PC-3 (cell line): ENCODE results near the gene HOXA6. TPM values are rescaled to one million over a fixed set of nuclear protein-coding genes. Genes with fewer than 3 reads are reported as not detected.
A peak's percentile ranks its signal among the peaks of the same experiment; 100 is the strongest.

ENCODE experiments used
- ATAC-seq: fragments of 200-7000 bp; cut with Tn5 transposase; 2 replicates; pipeline ENCODE4 v1.9.1; 2020; ENCODE audit warnings: mild to moderate bottlenecking, moderate library complexity
- BruUV-seq: library from RNA; stranded (reverse); fragments of 400-500 nt; replicated peaks from 2 replicates; lab custom pipeline; 2021; lab: Mats Ljungman, UMichigan
- CTCF ChIA-PET: fragments of 300-600 bp; sonication (Branson Sonifier 250); formaldehyde crosslinking; loops from one replicate; lab custom pipeline; 2022; ENCODE audit warnings: antibody characterized with exemption; lab: Charles Lee
- POLR2A ChIA-PET: fragments of 300-600 bp; sonication (Branson Sonifier 250); formaldehyde crosslinking; loops from one replicate; lab custom pipeline; 2022; ENCODE audit warnings: antibody characterized with exemption; ENCODE audit not compliant: unreplicated experiment; lab: Charles Lee
- DNase-seq: peaks from one replicate; pipeline ENCODE4 v3.0.0-alpha.2; 2015
- H2AFZ ChIP-seq: fragments of 300-600 bp; sonication (generic); 2 replicates; pipeline ENCODE4 v1.6.0; 2016; ENCODE audit warnings: antibody characterized with exemption, low read length
- H3F3A ChIP-seq: fragments of 300-600 bp; sonication (generic); one replicate; pipeline ENCODE4 v1.6.0; 2017; ENCODE audit warnings: antibody characterized with exemption, low read length, control low read depth, mild to moderate bottlenecking; ENCODE audit not compliant: unreplicated experiment
- H3K27ac ChIP-seq: fragments of 300-600 bp; sonication (generic); 2 replicates; pipeline ENCODE4 v1.5.1; 2016; ENCODE audit warnings: mild to moderate bottlenecking, low read length
- H3K27me3 ChIP-seq: fragments of 300-600 bp; sonication (generic); 2 replicates; pipeline ENCODE4 v1.6.1; 2016; ENCODE audit warnings: low read length, mixed read lengths
- H3K36me3 ChIP-seq: fragments of 300-600 bp; sonication (generic); 2 replicates; pipeline ENCODE4 v1.6.1; 2016; ENCODE audit warnings: low read depth, mixed run types, low read length, mixed read lengths
- H3K4me1 ChIP-seq: fragments of 300-600 bp; sonication (generic); 2 replicates; pipeline ENCODE4 v1.5.1; 2016; ENCODE audit warnings: low read length; ENCODE audit not compliant: insufficient read depth
- H3K4me2 ChIP-seq: fragments of 300-600 bp; sonication (generic); 2 replicates; pipeline ENCODE4 v1.6.0; 2016; ENCODE audit warnings: low read length
- H3K4me3 ChIP-seq: fragments of 300-600 bp; sonication (generic); 2 replicates; pipeline ENCODE4 v1.5.1; 2016; ENCODE audit warnings: mild to moderate bottlenecking, low read length, mixed read lengths
- H3K79me2 ChIP-seq: fragments of 300-600 bp; sonication (generic); 2 replicates; pipeline ENCODE4 v1.6.1; 2017; ENCODE audit warnings: low read length, mixed read lengths
- H3K9ac ChIP-seq: fragments of 300-600 bp; sonication (generic); 2 replicates; pipeline ENCODE4 v1.6.0; 2016; ENCODE audit warnings: mild to moderate bottlenecking, low read length
- H3K9me2 ChIP-seq: fragments of 300-600 bp; sonication (generic); replicated peaks from 2 replicates; pipeline ENCODE4 v1.6.1; 2016; ENCODE audit warnings: mixed run types, low read length, mixed read lengths
- H3K9me3 ChIP-seq: fragments of 300-600 bp; sonication (generic); 2 replicates; pipeline ENCODE4 v1.6.1; 2016; ENCODE audit warnings: low read length, mixed read lengths
- H4K20me1 ChIP-seq: fragments of 300-600 bp; sonication (generic); 2 replicates; pipeline ENCODE4 v1.6.1; 2016; ENCODE audit warnings: low read length, mixed read lengths
- EZH2 ChIP-seq: fragments of 300-600 bp; sonication (generic); IDR thresholded peaks from one replicate; pipeline ENCODE4 v1.6.1; 2017; ENCODE audit warnings: antibody characterized with exemption, mild to moderate bottlenecking, low read length; ENCODE audit not compliant: unreplicated experiment
- EZH2phosphoT487 ChIP-seq: fragments of 300-600 bp; sonication (generic); IDR thresholded peaks from 2 replicates; pipeline ENCODE4 v1.6.1; 2018; ENCODE audit warnings: mild to moderate bottlenecking, antibody characterized with exemption, low read length, borderline replicate concordance
- intact Hi-C: fragments of 100-400 bp; cut with micrococcal nuclease; formaldehyde crosslinking; loops from 2 replicates; pipeline ENCODE4 v1.9.0; 2023
- total RNA-seq: library from RNA; depleted of rRNA; stranded (reverse); fragments of >200 nt; gene quantifications from 2 replicates; pipeline ENCODE4 v1.2.3, GENCODE V29; 2014
- TF ChIP-seq, protein P1 (sequence below): fragments of 300-600 bp; sonication (generic); conservative IDR thresholded peaks from 2 replicates; pipeline ENCODE4 v1.5.1; 2017; ENCODE audit warnings: antibody characterized with exemption, low read depth, mild to moderate bottlenecking, low read length

HOXA6 gene
- total RNA-seq, 1 experiment from 2014 or later = 8.3 TPM

DNA sequence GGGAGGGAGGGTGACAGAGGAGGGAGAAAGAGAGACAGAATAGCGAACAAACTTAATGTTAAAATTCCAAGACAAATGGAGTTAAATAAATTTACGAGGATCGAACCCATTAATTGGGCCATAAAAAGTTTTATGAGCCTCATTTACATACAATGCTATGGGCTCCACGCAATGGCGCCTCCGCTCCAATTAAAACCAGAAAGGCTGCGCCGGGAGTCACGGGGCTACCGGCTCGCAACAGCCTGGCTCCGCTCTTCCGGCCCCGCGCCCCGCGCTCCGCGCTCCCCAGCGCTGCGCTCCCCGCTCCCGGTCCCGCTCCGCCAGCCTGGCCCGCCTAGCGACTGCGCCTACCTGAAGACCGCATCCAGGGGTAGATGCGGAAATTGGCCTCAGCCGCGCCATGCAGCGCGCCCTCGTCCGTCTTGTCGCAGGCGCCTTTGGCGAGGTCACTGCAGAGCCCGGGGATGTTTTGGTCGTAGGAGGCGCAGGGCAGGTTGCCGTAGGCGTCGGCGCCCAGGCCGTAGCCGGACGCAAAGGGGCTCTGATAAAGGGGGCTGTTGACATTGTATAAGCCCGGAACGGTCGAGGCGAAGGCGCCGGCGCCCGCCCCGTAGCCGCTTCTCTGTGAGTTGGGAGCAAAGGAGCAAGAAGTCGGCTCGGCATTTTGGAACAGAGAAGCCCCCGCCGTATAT is 8.4 kb upstream of the HOXA6 start:
- intact Hi-C loops = no loop called here
- TF ChIP-seq, protein P1, sequence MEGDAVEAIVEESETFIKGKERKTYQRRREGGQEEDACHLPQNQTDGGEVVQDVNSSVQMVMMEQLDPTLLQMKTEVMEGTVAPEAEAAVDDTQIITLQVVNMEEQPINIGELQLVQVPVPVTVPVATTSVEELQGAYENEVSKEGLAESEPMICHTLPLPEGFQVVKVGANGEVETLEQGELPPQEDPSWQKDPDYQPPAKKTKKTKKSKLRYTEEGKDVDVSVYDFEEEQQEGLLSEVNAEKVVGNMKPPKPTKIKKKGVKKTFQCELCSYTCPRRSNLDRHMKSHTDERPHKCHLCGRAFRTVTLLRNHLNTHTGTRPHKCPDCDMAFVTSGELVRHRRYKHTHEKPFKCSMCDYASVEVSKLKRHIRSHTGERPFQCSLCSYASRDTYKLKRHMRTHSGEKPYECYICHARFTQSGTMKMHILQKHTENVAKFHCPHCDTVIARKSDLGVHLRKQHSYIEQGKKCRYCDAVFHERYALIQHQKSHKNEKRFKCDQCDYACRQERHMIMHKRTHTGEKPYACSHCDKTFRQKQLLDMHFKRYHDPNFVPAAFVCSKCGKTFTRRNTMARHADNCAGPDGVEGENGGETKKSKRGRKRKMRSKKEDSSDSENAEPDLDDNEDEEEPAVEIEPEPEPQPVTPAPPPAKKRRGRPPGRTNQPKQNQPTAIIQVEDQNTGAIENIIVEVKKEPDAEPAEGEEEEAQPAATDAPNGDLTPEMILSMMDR = 0 out of 2 replicates have a peak, but pooled peaks have one; percentile 13
- TF ChIP-seq EZH2phosphoT487 = no peak
- no peak for TF ChIP-seq EZH2
- peak; percentile 52 for DNase-seq
- Histone ChIP-seq H3K36me3 (no peaks in the 10 kb centered on the region), H3K4me2 (peak overlapping the region; percentile 94), H4K20me1 (no peaks in the 10 kb centered on the region), H3K4me3 (peak overlapping the region; percentile 79), H3K9me3 (no peaks in the 10 kb centered on the region), H3F3A (no peaks in the 10 kb centered on the region), H3K27me3 (no peaks in the 10 kb centered on the region), H3K4me1 (peaks cover 28% of the 10 kb centered on the region), H3K79me2 (peaks cover 26% of the 10 kb centered on the region), H3K27ac (no peak overlapping the region), H2AFZ (peak overlapping the region; percentile 93), H3K9ac (peak overlapping the region; percentile 43), H3K9me2 (no peaks in the 10 kb centered on the region)
- POLR2A ChIA-PET = interaction anchor here (1.0 kb wide), 1 partner anchor 59 kb away, joined by 5 read pairs; no protein-coding TSS in a partner anchor
- peak; percentile 4 for ATAC-seq
- no TSS peak for BruUV-seq
- CTCF ChIA-PET = no interaction called here

DNA sequence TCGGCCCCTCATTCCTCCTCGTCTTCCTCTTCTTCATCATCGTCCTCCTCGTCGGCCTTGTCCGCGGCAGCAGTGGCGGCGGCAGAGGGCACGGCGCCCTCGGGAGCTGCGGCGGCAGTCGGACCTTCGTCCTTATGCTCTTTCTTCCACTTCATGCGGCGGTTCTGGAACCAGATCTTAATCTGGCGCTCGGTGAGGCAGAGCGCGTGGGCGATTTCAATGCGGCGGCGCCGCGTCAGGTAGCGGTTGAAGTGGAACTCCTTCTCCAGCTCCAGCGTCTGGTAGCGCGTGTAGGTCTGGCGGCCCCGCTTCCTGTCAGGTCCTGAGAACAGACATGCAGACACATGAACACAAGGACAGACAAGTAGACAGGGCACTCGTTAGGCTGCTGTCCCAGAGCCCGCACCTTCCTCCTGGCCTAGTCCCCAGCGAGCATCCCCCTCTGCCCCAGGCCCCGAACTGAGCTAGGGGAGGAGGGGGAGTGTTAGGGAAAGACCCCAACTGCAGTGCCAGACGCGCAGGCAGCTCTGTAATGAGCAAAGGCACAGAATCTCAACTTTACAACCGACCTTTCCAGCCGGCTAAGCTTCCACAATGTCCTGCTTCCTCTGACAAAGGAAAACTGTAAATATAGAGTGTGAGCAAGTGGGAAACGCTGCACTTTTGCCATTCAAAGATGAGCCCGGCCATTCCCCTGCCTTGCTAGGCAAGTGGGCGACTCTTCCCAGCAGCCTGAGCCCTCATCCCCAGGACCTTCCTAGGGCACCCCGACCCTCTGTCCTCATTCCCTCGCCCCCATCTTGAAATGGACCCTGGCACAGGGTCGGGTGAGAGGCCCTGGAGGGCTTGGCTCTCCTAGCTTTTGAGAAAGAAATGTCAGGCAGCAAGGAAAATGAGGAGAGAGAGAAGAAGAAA is 7.6 kb upstream of the HOXA6 start:
- Histone ChIP-seq H3K36me3 (no peaks in the 10 kb centered on the region), H3K4me3 (peak overlapping the region; percentile 79), H3F3A (no peaks in the 10 kb centered on the region), H3K9me3 (no peaks in the 10 kb centered on the region), H3K79me2 (peaks cover 31% of the 10 kb centered on the region), H3K9me2 (no peaks in the 10 kb centered on the region), H3K27me3 (no peaks in the 10 kb centered on the region), H3K4me2 (peak overlapping the region; percentile 94), H2AFZ (peak overlapping the region; percentile 93), H3K27ac (no peak overlapping the region), H4K20me1 (no peaks in the 10 kb centered on the region), H3K9ac (peak overlapping the region; percentile 43; the same call in 1 of the 2 replicates), H3K4me1 (peaks cover 26% of the 10 kb centered on the region)
- ATAC-seq = no peak
- intact Hi-C loops = no loop called here
- no peak for DNase-seq
- BruUV-seq = no TSS peak
- CTCF ChIA-PET = no interaction called here
- POLR2A ChIA-PET = interaction anchor here (1.0 kb wide), 1 partner anchor 59 kb away, joined by 5 read pairs; no protein-coding TSS in a partner anchor
- TF ChIP-seq EZH2 (no peak), EZH2phosphoT487 (no peak)
- TF ChIP-seq, protein P1 = no peak
